D721Med (cell line): ENCODE results near the gene PREX1.

Experiments used
- DNase-seq: peaks from one replicate; pipeline ENCODE4 v3.0.0; 2011; ENCODE audit warnings: low spot score; ENCODE audit not compliant: insufficient read length
- FAIRE-seq: peaks from 2 replicates; lab custom pipeline; 2011; peaks lifted over from hg19 to GRCh38; lab: Jason Lieb, UNC
- CTCF ChIP-seq: IDR thresholded peaks from 2 replicates; pipeline ENCODE4 v1.5.1; 2012; ENCODE audit warnings: mild to moderate bottlenecking, control low read depth; ENCODE audit not compliant: insufficient read depth; ENCODE audit errors: missing control alignments

Gene PREX1

GRCh38 chr20:48633620-48634257 is 194.1 kb downstream of the PREX1 start:
- DNase-seq (no peak), FAIRE-seq (no peak)
- TF ChIP-seq CTCF: no peak

- DNase-seq: no peak
- no peak for TF ChIP-seq CTCF
- FAIRE-seq: no peak
Observed at GRCh38 chr20:48632825-48633619, 194.8 kb downstream of the PREX1 start.

DNA sequence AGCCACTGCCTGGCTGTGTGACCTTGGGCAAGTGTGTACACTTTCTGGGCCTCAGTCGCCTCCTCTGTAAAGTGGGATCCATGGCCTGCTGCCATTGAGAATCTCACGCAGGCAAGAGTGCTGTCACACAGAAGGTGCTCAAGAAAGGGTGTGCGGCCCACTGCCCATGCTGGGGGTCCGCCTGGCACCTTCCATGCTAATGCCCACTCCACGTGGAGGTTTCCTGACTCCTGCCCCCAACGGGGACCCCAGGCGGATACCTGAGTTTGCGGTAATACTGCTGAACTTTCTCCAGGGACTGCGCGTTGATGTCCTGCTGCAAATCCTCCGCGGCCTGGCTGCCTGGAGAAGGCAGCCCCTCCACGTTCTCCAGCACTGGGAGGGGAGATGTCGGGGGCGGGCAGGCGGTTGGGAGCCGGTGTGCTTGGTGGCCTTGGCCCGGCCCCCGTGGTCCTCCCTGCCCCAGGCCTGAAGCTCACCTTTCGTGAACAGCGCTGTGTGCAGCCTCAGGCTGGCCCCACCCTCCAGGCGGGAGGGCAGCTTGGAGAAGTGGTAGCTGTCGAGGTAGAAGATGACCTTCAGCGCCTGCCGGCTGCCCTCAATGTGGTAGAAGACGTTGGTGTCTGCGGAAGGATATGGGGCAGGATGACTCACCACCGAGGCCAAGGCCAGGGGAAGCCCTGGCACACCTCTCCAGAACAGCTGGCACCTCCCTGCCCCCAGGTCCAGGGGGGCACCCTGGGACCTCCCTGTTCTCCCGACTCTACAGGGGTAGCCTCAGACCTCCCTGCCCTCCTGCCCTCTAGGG is 195.6 kb downstream of the PREX1 start:
- FAIRE-seq: no peak
- DNase-seq: no peak
- TF ChIP-seq CTCF: no peak

DNA sequence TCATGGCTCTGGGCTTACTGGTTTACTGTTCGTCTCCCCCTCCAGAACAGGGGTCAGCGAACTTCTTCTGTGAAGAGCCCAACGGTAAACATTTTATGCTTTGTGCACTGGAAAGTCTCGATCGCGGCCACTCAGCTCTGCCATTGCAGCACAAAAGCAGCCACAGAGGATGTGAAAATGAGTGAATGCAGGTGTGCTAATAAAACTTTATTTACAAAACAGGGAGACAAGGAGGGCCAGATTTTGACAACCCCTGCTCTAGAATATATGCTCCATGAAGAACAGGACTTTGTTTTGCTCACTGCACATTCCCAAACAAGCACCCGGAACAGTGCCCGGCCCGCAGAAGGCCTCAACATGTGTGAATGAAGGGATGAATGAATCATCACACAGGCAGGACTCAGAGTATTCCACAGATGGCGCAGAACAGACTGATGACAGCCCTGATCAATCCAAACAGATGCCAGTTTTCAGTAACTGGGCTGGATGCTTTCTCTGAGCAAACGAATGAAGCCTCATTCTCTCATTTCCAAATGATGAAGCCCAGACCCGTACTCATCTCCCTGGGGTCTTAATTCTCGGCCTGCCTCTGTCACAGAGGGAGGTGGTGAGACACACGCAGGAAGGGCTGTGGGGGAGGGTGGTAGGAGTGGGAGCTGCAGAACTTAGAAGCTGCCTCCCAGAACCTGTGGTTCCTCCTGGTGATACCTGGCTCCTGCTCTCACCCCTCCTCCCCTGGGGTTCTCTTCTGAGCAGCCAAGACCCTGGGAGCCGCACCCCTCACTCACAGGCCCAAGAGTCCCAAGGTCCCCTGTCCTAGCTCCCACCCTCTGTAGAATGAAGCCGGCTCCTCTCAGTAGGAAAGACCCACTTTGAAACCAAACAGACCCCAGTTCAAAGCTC is 196.4 kb downstream of the PREX1 start:
- no peak for TF ChIP-seq CTCF
- DNase-seq: no peak

DNA sequence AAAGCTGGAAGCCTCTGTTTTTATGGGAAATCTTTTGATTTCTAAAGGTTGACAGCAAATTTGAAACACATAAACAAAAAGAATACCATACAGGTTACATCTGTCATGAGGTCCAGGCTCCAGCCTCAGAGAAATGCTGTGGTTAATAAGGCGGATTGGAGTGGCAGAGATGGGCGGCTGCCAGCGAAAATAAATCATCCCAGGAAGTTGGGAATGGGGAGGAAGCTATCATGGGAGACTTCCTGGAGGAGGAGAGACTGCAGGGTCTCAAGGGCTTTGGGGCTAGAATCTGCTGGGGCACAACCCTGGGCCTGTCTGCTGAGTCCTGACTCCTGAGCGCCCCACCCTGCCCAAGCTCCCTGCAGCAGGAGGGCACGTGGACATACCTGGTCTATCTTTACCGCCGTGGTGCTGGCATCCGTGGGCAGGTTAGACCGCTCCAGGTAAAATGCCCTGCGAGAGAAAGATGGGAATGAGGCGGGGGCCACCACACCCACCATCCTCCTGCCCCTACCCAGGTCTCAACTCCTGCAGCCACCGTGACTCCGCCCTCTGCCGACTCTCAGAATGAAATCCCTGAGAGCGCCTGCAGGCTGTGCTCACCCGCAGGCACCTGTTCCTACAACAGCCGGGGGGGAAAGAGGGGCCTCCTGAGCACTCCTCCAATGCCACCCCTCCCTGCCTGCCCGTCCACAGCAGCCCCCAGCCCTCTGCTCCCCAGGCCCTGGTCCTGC is 197.3 kb downstream of the PREX1 start:
- no peak for FAIRE-seq

More for the DNA sequence above, 196.4 kb downstream of the PREX1 start:
- no peak for FAIRE-seq

More for the DNA sequence above, 197.3 kb downstream of the PREX1 start:
- no peak for DNase-seq
- no peak for TF ChIP-seq CTCF
